HCT116 (cell line): ENCODE results near the gene DLG4.

Source experiments
- POLR2A ChIP-seq: IDR thresholded peaks from 2 replicates; pipeline ENCODE4 v1.7.0; 2011; ENCODE audit warnings: borderline replicate concordance; ENCODE audit not compliant: insufficient read depth, insufficient read length; ENCODE audit errors: extremely low read depth
- SRF ChIP-seq: IDR thresholded peaks from 2 replicates; pipeline ENCODE4 v1.6.1; 2012; ENCODE audit warnings: low read depth
- TF ChIP-seq, protein P1 (sequence below), 3 experiments: fragments of 200-600 bp in 1 of 3; sonication (generic) in 1 of 3; IDR thresholded peaks in 2 of 3; conservative IDR thresholded peaks in 1 of 3; 2 replicates each; pipeline ENCODE4 v1.5.1; 2012 to 2017; ENCODE audit warnings: low read depth in 2 of 3, low read length in 2 of 3, antibody characterized with exemption in 1 of 3, borderline replicate concordance in 1 of 3, control low read depth in 1 of 3, mild to moderate bottlenecking in 1 of 3, mixed read lengths in 1 of 3, mixed run types in 1 of 3, moderate library complexity in 1 of 3; ENCODE audit not compliant: insufficient read depth in 1 of 3
- TF ChIP-seq, protein P2 (sequence below): IDR thresholded peaks from 2 replicates; pipeline ENCODE4 v1.6.1; 2012

DNA sequence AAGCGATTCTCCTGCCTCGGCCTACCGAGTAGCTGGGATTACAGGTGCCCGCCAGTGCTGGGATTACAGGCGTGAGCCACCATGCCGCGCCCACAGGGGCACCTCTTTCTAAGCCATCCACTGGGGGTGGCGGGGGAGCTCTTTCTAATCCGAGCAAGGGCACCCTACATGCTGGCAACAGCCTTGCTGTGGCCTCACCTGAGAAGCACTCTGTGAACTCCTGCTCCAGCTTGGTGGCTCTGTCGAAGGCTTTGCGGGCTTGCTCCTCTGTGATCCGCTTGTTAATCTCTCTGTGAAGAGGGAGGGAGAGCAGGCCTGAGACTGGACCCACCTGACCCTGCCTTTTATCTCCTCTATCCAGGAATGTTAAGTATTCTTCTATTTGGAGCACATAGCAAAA lies 28.6 kb downstream of the DLG4 start:
- TF ChIP-seq, protein P1, sequence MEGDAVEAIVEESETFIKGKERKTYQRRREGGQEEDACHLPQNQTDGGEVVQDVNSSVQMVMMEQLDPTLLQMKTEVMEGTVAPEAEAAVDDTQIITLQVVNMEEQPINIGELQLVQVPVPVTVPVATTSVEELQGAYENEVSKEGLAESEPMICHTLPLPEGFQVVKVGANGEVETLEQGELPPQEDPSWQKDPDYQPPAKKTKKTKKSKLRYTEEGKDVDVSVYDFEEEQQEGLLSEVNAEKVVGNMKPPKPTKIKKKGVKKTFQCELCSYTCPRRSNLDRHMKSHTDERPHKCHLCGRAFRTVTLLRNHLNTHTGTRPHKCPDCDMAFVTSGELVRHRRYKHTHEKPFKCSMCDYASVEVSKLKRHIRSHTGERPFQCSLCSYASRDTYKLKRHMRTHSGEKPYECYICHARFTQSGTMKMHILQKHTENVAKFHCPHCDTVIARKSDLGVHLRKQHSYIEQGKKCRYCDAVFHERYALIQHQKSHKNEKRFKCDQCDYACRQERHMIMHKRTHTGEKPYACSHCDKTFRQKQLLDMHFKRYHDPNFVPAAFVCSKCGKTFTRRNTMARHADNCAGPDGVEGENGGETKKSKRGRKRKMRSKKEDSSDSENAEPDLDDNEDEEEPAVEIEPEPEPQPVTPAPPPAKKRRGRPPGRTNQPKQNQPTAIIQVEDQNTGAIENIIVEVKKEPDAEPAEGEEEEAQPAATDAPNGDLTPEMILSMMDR (IDR thresholded peaks at IDR 0.05 in 2 of 3, conservative IDR thresholded peaks at IDR 0.05 in 1 of 3; ENCODE audit: borderline replicate concordance in 1 of 3, insufficient read depth in 1 of 3, low read depth in 2 of 3, low read length in 2 of 3), result no peak
- TF ChIP-seq POLR2A, result no peak
- no peak for TF ChIP-seq SRF
- TF ChIP-seq, protein P2, sequence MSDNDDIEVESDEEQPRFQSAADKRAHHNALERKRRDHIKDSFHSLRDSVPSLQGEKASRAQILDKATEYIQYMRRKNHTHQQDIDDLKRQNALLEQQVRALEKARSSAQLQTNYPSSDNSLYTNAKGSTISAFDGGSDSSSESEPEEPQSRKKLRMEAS, result no peak
